Gastrocnemius medialis (tissue), 4 donors: ENCODE results near the gene POLR3B. TPM values are rescaled to one million over a fixed set of nuclear protein-coding genes. Genes with fewer than 3 reads are reported as not detected.

Experiments
- ATAC-seq, 2 donors: fragments of 150-250 bp; one replicate each; pipeline ENCODE4 v1.9.1; 2016
- DNase-seq, 2 donors: peaks; one replicate each; pipeline ENCODE4 v3.0.0-alpha.2; 2019
- H3K27ac ChIP-seq, 4 donors: fragments of 200-600 bp; sonication (generic); 1 replicate in 1 of 4; 2 replicates in 3 of 4; pipeline ENCODE4 v1.5.1; 2016 to 2018; ENCODE audit warnings: mild to moderate bottlenecking in 2 of 4, moderate library complexity in 1 of 4
- H3K27me3 ChIP-seq, 3 donors: fragments of 200-600 bp; sonication (generic) in 2 of 3; 1 replicate in 1 of 3; 2 replicates in 2 of 3; pipeline versions ENCODE4 v1.5.1 to v1.6.0; 2016 to 2019; ENCODE audit warnings: mild to moderate bottlenecking in 1 of 3, moderate library complexity in 1 of 3
- H3K36me3 ChIP-seq, 2 donors: fragments of 200-600 bp; sonication (generic) in 1 of 2; one replicate each; pipeline ENCODE4 v1.5.1; 2017 to 2018
- H3K4me1 ChIP-seq, 2 donors: fragments of 200-600 bp; sonication (generic) in 1 of 2; one replicate each; pipeline ENCODE4 v1.5.1; 2016 to 2017; ENCODE audit warnings: mild to moderate bottlenecking in 2 of 2
- H3K4me3 ChIP-seq, 4 donors: fragments of 200-600 bp; sonication (generic) in 3 of 4; 1 replicate in 1 of 4; 2 replicates in 3 of 4; pipeline ENCODE4 v1.5.1; 2016 to 2019; ENCODE audit warnings: mild to moderate bottlenecking in 2 of 4
- H3K9me3 ChIP-seq, 3 donors: fragments of 200-600 bp; sonication (generic) in 2 of 3; 1 replicate in 1 of 3; 2 replicates in 2 of 3; pipeline ENCODE4 v1.5.1; 2016 to 2019
- CTCF ChIP-seq, 5 experiments: fragments of 450-650 bp in 3 of 5; fragments of 200-600 bp in 2 of 5; sonication (generic) in 2 of 5; IDR thresholded peaks in 4 of 5; conservative IDR thresholded peaks in 1 of 5; 1 replicate in 4 of 5; 2 replicates in 1 of 5; pipeline ENCODE4 v1.5.1; 2016 to 2019; ENCODE audit warnings: antibody characterized with exemption in 5 of 5, mild to moderate bottlenecking in 3 of 5, moderate library complexity in 3 of 5
- POLR2A ChIP-seq, 2 donors: fragments of 450-650 bp; IDR thresholded peaks; one replicate each; pipeline ENCODE4 v1.6.1; 2017; ENCODE audit warnings: antibody characterized with exemption in 2 of 2, mild to moderate bottlenecking in 2 of 2, moderate library complexity in 2 of 2
- in situ Hi-C, 4 donors: fragments of 200-750 bp; cut with MboI; loops; one replicate each; pipeline versions ENCODE4 v1.15.0 to v1.8.0; 2017; ENCODE audit warnings: low sequenced_read_pairs in 4 of 4
- intact Hi-C: fragments of 100-400 bp; cut with DNase I; formaldehyde crosslinking; loops from one replicate; pipeline ENCODE4 v1.15.1; 2023; ENCODE audit warnings: low total_unique reads
- total RNA-seq, 4 donors: library from RNA; depleted of rRNA; stranded (reverse); fragments of >200 nt; gene quantifications; one replicate each; pipeline versions ENCODE4 v1.1.0 to v1.2.3, GENCODE V29; 2016

The POLR3B gene
- total RNA-seq, 4 donors from 2014 or later, result 4.2 to 9.5 (median 6.4) TPM

GRCh38 chr12:106331599-106331998 lies 25.9 kb upstream of the POLR3B start:
- H3K36me3 ChIP-seq, result peaks cover 0 to 20% of the 10 kb centered on the region in 2 donors
- intact Hi-C loops (no loop called here), in situ Hi-C loops (no loop called here)
- DNase-seq, result no peak
- TF ChIP-seq CTCF (IDR thresholded peaks at IDR 0.05 in 4 of 5, conservative IDR thresholded peaks at IDR 0.05 in 1 of 5) (no peak), POLR2A (IDR thresholded peaks at IDR 0.05) (peak in 1 of 2 donors; percentile 18)
- ATAC-seq, result peak in 1 of 2 donors; percentile 45
- H3K4me1 ChIP-seq, result peaks cover 56 to 57% of the 10 kb centered on the region in 2 donors
- no peaks in the 10 kb centered on the region for H3K27me3 ChIP-seq
- peak overlapping the region; percentile 67 to 79 (median 74) for H3K27ac ChIP-seq
- H3K9me3 ChIP-seq, result no peaks in the 10 kb centered on the region
- no peak overlapping the region for H3K4me3 ChIP-seq

- H3K4me1 ChIP-seq, result peaks cover 54 to 57% of the 10 kb centered on the region in 2 donors
- TF ChIP-seq POLR2A (IDR thresholded peaks at IDR 0.05), result no peak
- no peak for TF ChIP-seq CTCF (IDR thresholded peaks at IDR 0.05 in 4 of 5, conservative IDR thresholded peaks at IDR 0.05 in 1 of 5)
- H3K36me3 ChIP-seq, result peaks cover 0 to 20% of the 10 kb centered on the region in 2 donors
- H3K9me3 ChIP-seq, result no peaks in the 10 kb centered on the region
- ATAC-seq (no peak), DNase-seq (no peak)
- intact Hi-C loops, result no loop called here
- no peak overlapping the region for H3K4me3 ChIP-seq
- H3K27me3 ChIP-seq, result no peaks in the 10 kb centered on the region
- peak overlapping the region in 1 of 4 donors; percentile 20 for H3K27ac ChIP-seq
- in situ Hi-C loops, result no loop called here
Measured at GRCh38 chr12:106332536-106332935, 25.0 kb upstream of the POLR3B start.

DNA sequence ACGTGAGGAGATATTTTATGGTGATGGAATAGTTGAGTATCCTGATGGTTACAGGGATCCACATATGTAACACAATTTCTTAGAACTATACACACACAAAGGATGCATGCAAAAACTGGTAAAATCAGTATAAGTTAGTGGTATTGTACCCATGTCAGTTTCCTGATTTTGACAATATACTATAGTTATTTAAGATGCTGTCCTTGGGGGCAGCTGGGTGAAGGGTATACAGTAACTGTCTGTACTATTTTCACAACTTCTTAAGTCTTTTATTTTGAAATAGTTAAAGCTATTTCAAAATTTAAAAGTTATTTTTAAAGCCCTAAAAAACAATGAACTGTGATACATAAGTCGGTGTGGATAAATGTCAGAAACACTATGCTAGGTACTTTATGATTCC lies 24.5 kb upstream of the POLR3B start:
- intact Hi-C loops, result no loop called here
- peaks cover 0 to 20% of the 10 kb centered on the region in 2 donors for H3K36me3 ChIP-seq
- H3K4me3 ChIP-seq, result no peak overlapping the region
- no peak for ATAC-seq
- no peak for DNase-seq
- H3K27me3 ChIP-seq, result no peaks in the 10 kb centered on the region
- in situ Hi-C loops, result no loop called here
- TF ChIP-seq CTCF (IDR thresholded peaks at IDR 0.05 in 4 of 5, conservative IDR thresholded peaks at IDR 0.05 in 1 of 5) (no peak), POLR2A (IDR thresholded peaks at IDR 0.05) (no peak)
- peaks cover 49 to 57% of the 10 kb centered on the region in 2 donors for H3K4me1 ChIP-seq
- H3K9me3 ChIP-seq, result no peaks in the 10 kb centered on the region
- H3K27ac ChIP-seq, result no peak overlapping the region

GRCh38 chr12:106333756-106334155 lies 23.8 kb upstream of the POLR3B start:
- H3K4me1 ChIP-seq, result peaks cover 44 to 52% of the 10 kb centered on the region in 2 donors
- ATAC-seq (no peak), DNase-seq (no peak)
- TF ChIP-seq CTCF (IDR thresholded peaks at IDR 0.05 in 4 of 5, conservative IDR thresholded peaks at IDR 0.05 in 1 of 5), result no peak
- no peak for TF ChIP-seq POLR2A (IDR thresholded peaks at IDR 0.05)
- intact Hi-C loops (no loop called here), in situ Hi-C loops (no loop called here)
- H3K9me3 ChIP-seq, result no peaks in the 10 kb centered on the region
- no peak overlapping the region for H3K27ac ChIP-seq
- peaks cover 0 to 20% of the 10 kb centered on the region in 2 donors for H3K36me3 ChIP-seq
- no peaks in the 10 kb centered on the region for H3K27me3 ChIP-seq
- H3K4me3 ChIP-seq, result no peak overlapping the region
